Lower leg skin (tissue), 3 donors: ENCODE results near the gene DPM1.

Source experiments
- POLR2A ChIP-seq, 2 donors: fragments of 450-650 bp; IDR thresholded peaks; one replicate each; pipeline ENCODE4 v1.6.1; 2016 to 2017; ENCODE audit warnings: antibody characterized with exemption in 2 of 2, mild to moderate bottlenecking in 1 of 2, moderate library complexity in 1 of 2
- TF ChIP-seq, protein P1 (sequence below), 3 donors: fragments of 450-650 bp; IDR thresholded peaks; one replicate each; pipeline ENCODE4 v1.5.1; 2016; ENCODE audit warnings: antibody characterized with exemption in 3 of 3, mild to moderate bottlenecking in 3 of 3, moderate library complexity in 2 of 3

DNA sequence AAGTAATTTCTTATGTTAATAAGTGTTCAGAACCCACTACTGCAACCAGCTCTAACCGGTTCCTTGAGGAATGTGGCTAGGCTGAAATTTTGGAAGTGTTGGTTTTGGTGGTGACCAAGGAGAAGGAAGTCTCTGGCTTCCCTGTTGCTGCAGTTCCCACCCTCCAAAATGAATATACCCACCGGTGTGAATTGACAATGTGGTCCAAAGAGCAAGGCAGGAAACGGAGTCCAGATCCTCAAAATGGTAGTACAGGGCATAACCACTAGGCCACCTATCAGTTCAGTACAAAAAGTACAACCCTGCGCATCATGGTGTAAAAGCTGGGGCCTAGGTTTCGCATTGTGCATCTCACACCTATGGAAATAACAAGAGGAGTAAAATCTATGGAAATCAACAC, 29.9 kb downstream of the DPM1 start:
- TF ChIP-seq, protein P1, sequence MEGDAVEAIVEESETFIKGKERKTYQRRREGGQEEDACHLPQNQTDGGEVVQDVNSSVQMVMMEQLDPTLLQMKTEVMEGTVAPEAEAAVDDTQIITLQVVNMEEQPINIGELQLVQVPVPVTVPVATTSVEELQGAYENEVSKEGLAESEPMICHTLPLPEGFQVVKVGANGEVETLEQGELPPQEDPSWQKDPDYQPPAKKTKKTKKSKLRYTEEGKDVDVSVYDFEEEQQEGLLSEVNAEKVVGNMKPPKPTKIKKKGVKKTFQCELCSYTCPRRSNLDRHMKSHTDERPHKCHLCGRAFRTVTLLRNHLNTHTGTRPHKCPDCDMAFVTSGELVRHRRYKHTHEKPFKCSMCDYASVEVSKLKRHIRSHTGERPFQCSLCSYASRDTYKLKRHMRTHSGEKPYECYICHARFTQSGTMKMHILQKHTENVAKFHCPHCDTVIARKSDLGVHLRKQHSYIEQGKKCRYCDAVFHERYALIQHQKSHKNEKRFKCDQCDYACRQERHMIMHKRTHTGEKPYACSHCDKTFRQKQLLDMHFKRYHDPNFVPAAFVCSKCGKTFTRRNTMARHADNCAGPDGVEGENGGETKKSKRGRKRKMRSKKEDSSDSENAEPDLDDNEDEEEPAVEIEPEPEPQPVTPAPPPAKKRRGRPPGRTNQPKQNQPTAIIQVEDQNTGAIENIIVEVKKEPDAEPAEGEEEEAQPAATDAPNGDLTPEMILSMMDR (IDR thresholded peaks at IDR 0.05), result no peak
- no peak for TF ChIP-seq POLR2A (IDR thresholded peaks at IDR 0.05)
